GM12874 (cell line): Measurements from ENCODE around the gene ZRANB1.

ENCODE experiments used
- TF ChIP-seq, protein P1 (sequence below): IDR thresholded peaks from 2 replicates; pipeline ENCODE4 v1.5.1; 2011; ENCODE audit warnings: low read depth, mild to moderate bottlenecking, control low read depth, low read length, moderate library complexity; ENCODE audit not compliant: insufficient read depth

ZRANB1 gene

DNA sequence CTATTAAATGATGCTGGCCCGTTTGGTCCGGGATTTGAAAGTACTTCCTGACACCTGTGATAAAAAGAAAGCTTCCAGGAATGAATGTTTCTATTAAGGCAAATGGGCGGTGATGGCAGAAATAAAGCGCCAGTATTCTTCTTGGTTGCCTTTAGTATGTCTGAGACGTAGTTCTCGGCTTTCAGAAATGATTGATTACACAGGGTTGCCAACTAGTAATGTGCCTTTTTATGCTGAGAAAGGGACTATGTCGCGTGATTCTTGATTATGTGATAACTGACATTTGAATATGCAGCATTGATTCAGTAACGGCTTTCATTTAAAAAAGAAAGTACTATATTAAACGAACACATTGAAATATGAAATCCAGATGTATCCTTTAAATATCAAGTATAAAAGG, 13.9 kb downstream of the ZRANB1 start:
- TF ChIP-seq, protein P1, sequence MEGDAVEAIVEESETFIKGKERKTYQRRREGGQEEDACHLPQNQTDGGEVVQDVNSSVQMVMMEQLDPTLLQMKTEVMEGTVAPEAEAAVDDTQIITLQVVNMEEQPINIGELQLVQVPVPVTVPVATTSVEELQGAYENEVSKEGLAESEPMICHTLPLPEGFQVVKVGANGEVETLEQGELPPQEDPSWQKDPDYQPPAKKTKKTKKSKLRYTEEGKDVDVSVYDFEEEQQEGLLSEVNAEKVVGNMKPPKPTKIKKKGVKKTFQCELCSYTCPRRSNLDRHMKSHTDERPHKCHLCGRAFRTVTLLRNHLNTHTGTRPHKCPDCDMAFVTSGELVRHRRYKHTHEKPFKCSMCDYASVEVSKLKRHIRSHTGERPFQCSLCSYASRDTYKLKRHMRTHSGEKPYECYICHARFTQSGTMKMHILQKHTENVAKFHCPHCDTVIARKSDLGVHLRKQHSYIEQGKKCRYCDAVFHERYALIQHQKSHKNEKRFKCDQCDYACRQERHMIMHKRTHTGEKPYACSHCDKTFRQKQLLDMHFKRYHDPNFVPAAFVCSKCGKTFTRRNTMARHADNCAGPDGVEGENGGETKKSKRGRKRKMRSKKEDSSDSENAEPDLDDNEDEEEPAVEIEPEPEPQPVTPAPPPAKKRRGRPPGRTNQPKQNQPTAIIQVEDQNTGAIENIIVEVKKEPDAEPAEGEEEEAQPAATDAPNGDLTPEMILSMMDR: no peak

DNA sequence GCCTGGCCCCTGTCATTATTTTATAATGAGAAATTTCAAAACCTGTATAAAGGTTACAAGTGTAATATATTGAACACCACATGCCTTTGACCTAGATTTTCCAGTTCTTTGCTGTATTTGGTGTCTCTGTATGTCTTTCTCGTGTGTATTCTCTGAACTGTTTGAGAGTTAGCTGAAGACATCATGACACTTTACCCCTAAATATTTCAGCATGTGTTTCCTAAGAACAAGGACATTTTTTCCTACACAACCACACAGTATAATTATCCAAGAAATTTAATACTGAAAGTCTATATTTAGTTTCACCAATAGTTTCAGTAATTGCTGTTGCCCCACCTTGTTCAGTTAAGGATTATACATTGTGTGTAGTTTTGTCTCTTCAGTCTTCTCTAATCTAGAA, 14.8 kb downstream of the ZRANB1 start:
- TF ChIP-seq, protein P1: no peak

DNA sequence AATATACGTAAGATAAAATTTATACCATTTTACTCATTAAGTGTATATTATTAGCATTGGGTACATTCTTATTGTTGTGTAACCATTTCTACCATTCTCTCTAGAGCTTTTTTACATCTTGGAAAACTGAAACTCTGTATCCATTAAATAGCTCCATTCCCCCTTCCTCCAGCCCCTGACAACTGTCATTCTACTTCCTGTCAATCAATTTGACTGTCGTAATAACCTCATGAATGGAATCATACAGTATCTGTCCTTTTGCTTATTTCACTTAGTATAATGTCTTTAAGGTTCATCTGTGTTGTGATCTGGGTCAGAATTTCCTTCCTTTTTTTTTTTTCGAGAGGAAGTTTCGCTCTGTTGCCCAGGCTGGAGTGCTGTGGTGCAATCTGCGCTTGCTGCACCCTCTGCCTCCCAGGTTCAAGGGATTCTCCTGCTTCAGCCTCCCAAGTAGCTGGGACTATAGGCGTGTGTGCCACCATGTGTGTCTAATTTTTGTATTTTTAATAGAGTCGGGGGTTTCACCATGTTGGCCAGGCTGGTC, 15.6 kb downstream of the ZRANB1 start:
- TF ChIP-seq, protein P1: no peak

DNA sequence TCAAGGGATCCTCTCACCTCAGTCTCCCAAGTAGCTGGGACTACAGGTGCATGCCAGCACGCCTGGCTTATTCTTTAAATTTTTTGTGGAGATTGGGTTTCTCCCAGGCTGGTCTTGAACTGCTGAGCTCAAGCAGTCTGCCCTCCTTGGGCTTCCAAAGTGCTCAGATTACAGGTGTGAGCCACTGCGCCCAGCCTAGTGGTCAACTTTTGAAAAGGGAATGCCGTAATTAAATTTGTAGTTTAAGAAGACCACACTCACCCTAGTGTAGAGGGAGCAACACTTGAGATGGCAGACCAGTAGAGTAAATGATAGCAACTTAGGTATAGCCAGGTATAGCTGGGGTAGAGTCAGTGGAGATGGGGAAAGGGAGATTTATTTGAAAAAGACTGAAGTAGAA, 17.6 kb downstream of the ZRANB1 start:
- TF ChIP-seq, protein P1: no peak

DNA sequence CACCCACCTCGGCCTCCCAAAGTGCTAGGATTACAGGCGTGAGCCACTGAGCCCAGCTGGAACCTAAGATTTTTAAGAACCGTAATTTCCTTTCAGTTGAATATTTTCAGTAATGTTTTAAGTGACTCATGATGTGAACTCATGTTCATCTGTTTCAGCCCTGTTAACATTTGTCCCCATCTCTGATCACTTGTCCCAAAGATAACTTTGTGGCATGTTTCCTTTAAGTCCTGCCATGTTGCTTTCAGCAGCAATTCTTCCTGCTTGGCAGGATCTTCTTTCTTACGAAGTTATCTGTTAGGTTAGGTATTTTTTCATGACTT, 19.3 kb downstream of the ZRANB1 start:
- TF ChIP-seq, protein P1: no peak

DNA sequence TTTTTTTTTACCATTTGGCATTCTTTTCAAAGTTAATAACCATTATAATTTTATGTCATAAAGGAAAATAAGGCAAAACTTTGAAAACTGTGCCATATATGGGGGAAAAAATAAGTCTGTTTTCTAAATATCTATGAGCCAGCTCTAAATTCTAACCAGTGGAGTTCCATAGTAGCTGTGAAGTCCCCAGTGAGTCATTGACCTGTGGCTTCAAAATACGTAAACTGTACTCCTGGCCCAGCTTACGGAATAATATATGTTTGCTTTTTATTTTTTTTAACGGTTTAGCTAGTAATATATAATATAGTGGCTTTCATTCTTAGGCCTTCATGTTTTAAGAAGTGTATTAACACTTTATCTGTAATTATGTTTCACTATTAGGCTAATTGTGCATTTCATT, 20.5 kb downstream of the ZRANB1 start:
- TF ChIP-seq, protein P1: no peak

DNA sequence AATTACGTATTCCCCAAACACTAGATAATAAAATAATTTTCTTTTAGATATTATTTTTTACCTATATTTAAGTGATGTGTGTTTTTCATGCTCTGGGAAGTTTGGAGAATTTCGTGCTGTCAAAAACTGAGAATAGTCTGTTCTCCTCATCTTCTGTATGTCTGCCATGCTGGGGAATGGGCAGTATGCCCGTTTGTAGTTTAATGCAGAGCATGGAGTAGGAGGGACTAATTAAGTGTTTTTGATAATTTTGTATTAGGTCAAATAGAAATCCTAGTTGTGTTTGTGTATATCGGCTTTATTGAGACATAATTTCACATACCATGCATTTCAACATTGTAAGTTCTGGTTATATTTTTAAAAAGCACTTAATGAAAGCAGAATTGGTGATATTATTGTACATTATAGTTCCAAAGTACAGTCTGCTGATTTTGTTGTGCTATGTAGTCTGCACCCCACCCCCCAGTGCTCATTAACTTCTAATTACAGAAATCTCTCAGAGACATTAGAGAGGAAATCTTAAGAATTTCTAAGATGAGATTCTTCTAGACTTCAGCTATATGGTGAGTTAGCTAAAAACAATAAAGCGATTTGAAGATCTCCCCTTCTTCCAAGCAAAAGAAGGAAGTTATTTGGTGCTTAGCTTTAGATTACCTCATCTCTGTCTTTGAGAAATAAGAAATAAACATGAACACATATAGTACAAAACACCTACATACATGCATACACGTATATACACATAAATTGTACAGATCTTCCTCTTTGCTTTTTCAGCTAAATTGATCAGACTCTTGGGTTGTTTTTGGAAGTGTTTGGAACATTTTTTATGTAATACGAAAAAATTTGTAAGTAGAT, 22.2 kb downstream of the ZRANB1 start:
- TF ChIP-seq, protein P1: no peak
